ENCODE data around the gene GGTLC1.

The GGTLC1 gene

GRCh38 chr20:23988561-23988960 lies at the start of gene GGTLC1:
GGTLC1 (minus strand) TSS chr20:23988779; CDS start chr20:23986611, 2,168 bp downstream.
- no peaks in the 10 kb centered on the region for H3K4me1 ChIP-seq (ENCODE audit: control insufficient read depth, low read depth, low read length)
- H3K4me3 ChIP-seq (ENCODE audit: low read length): no peak within 1 kb of the TSS
- H3K27ac ChIP-seq (ENCODE audit: low read length): no peak within 1 kb of the TSS
- no peak within 1 kb of the TSS for H3K9ac ChIP-seq (ENCODE audit: low read length)
- no peaks in the 10 kb centered on the region for H3K9me3 ChIP-seq (ENCODE audit: control insufficient read depth, low read depth, low read length)
- no peaks in the 10 kb centered on the region for H3K27me3 ChIP-seq (ENCODE audit: control insufficient read depth, insufficient read depth, low read length)
- H3K36me3 ChIP-seq (ENCODE audit: control insufficient read depth, low read depth, low read length): no peaks in the 10 kb centered on the region

- Histone ChIP-seq H3K4me1 (ENCODE audit: control insufficient read depth, low read depth, low read length) (no peaks in the 10 kb centered on the region), H3K9me3 (ENCODE audit: control insufficient read depth, low read depth, low read length) (no peaks in the 10 kb centered on the region), H3K27ac (ENCODE audit: low read length) (no peak overlapping the region), H3K9ac (ENCODE audit: low read length) (no peak overlapping the region), H3K27me3 (ENCODE audit: control insufficient read depth, insufficient read depth, low read length) (no peaks in the 10 kb centered on the region), H3K36me3 (ENCODE audit: control insufficient read depth, low read depth, low read length) (no peaks in the 10 kb centered on the region), H3K4me3 (ENCODE audit: low read length) (no peak overlapping the region)
These were observed 46.2 kb upstream of the GGTLC1 start for GRCh38 chr20:24034820-24035219.

- Histone ChIP-seq H3K9ac (ENCODE audit: low read length) (no peak overlapping the region), H3K4me3 (ENCODE audit: low read length) (no peak overlapping the region), H3K36me3 (ENCODE audit: control insufficient read depth, low read depth, low read length) (no peaks in the 10 kb centered on the region), H3K27me3 (ENCODE audit: control insufficient read depth, insufficient read depth, low read length) (no peaks in the 10 kb centered on the region), H3K4me1 (ENCODE audit: control insufficient read depth, low read depth, low read length) (no peaks in the 10 kb centered on the region), H3K27ac (ENCODE audit: low read length) (no peak overlapping the region), H3K9me3 (ENCODE audit: control insufficient read depth, low read depth, low read length) (no peaks in the 10 kb centered on the region)
These were observed 45.0 kb upstream of the GGTLC1 start for GRCh38 chr20:24033565-24033964.

- Histone ChIP-seq H3K27ac (ENCODE audit: low read length) (no peak overlapping the region), H3K9ac (ENCODE audit: low read length) (no peak overlapping the region), H3K4me3 (ENCODE audit: low read length) (no peak overlapping the region), H3K27me3 (ENCODE audit: control insufficient read depth, insufficient read depth, low read length) (no peaks in the 10 kb centered on the region), H3K9me3 (ENCODE audit: control insufficient read depth, low read depth, low read length) (no peaks in the 10 kb centered on the region), H3K36me3 (ENCODE audit: control insufficient read depth, low read depth, low read length) (no peaks in the 10 kb centered on the region), H3K4me1 (ENCODE audit: control insufficient read depth, low read depth, low read length) (no peaks in the 10 kb centered on the region)
These were observed 44.6 kb upstream of the GGTLC1 start for GRCh38 chr20:24033151-24033550.

GRCh38 chr20:24032400-24032898 lies 43.9 kb upstream of the GGTLC1 start:
- no peaks in the 10 kb centered on the region for H3K27me3 ChIP-seq (ENCODE audit: control insufficient read depth, insufficient read depth, low read length)
- no peaks in the 10 kb centered on the region for H3K36me3 ChIP-seq (ENCODE audit: control insufficient read depth, low read depth, low read length)
- H3K4me1 ChIP-seq (ENCODE audit: control insufficient read depth, low read depth, low read length): no peaks in the 10 kb centered on the region
- no peak overlapping the region for H3K27ac ChIP-seq (ENCODE audit: low read length)
- no peak overlapping the region for H3K9ac ChIP-seq (ENCODE audit: low read length)
- no peak overlapping the region for H3K4me3 ChIP-seq (ENCODE audit: low read length)
- H3K9me3 ChIP-seq (ENCODE audit: control insufficient read depth, low read depth, low read length): no peaks in the 10 kb centered on the region

GRCh38 chr20:24027229-24027628 lies 38.6 kb upstream of the GGTLC1 start:
- Histone ChIP-seq H3K27me3 (ENCODE audit: control insufficient read depth, insufficient read depth, low read length) (no peaks in the 10 kb centered on the region), H3K4me3 (ENCODE audit: low read length) (no peak overlapping the region), H3K9me3 (ENCODE audit: control insufficient read depth, low read depth, low read length) (no peaks in the 10 kb centered on the region), H3K4me1 (ENCODE audit: control insufficient read depth, low read depth, low read length) (no peaks in the 10 kb centered on the region), H3K27ac (ENCODE audit: low read length) (no peak overlapping the region), H3K9ac (ENCODE audit: low read length) (no peak overlapping the region), H3K36me3 (ENCODE audit: control insufficient read depth, low read depth, low read length) (no peaks in the 10 kb centered on the region)

GRCh38 chr20:24022621-24023180 lies 34.1 kb upstream of the GGTLC1 start:
- Histone ChIP-seq H3K27ac (ENCODE audit: low read length) (no peak overlapping the region), H3K27me3 (ENCODE audit: control insufficient read depth, insufficient read depth, low read length) (no peaks in the 10 kb centered on the region), H3K4me1 (ENCODE audit: control insufficient read depth, low read depth, low read length) (no peaks in the 10 kb centered on the region), H3K9ac (ENCODE audit: low read length) (no peak overlapping the region), H3K36me3 (ENCODE audit: control insufficient read depth, low read depth, low read length) (no peaks in the 10 kb centered on the region), H3K9me3 (ENCODE audit: control insufficient read depth, low read depth, low read length) (no peaks in the 10 kb centered on the region), H3K4me3 (ENCODE audit: low read length) (no peak overlapping the region)

GRCh38 chr20:24018796-24019195 lies 30.2 kb upstream of the GGTLC1 start:
- H3K4me1 ChIP-seq (ENCODE audit: control insufficient read depth, low read depth, low read length): no peaks in the 10 kb centered on the region
- H3K27me3 ChIP-seq (ENCODE audit: control insufficient read depth, insufficient read depth, low read length): no peaks in the 10 kb centered on the region
- H3K9ac ChIP-seq (ENCODE audit: low read length): no peak overlapping the region
- no peak overlapping the region for H3K4me3 ChIP-seq (ENCODE audit: low read length)
- no peak overlapping the region for H3K27ac ChIP-seq (ENCODE audit: low read length)
- no peaks in the 10 kb centered on the region for H3K9me3 ChIP-seq (ENCODE audit: control insufficient read depth, low read depth, low read length)
- H3K36me3 ChIP-seq (ENCODE audit: control insufficient read depth, low read depth, low read length): no peaks in the 10 kb centered on the region

- Histone ChIP-seq H3K4me3 (ENCODE audit: low read length) (no peak overlapping the region), H3K27me3 (ENCODE audit: control insufficient read depth, insufficient read depth, low read length) (no peaks in the 10 kb centered on the region), H3K9ac (ENCODE audit: low read length) (no peak overlapping the region), H3K27ac (ENCODE audit: low read length) (no peak overlapping the region), H3K36me3 (ENCODE audit: control insufficient read depth, low read depth, low read length) (no peaks in the 10 kb centered on the region), H3K4me1 (ENCODE audit: control insufficient read depth, low read depth, low read length) (no peaks in the 10 kb centered on the region), H3K9me3 (ENCODE audit: control insufficient read depth, low read depth, low read length) (no peaks in the 10 kb centered on the region)
These were observed 28.8 kb upstream of the GGTLC1 start for GRCh38 chr20:24017458-24017755.

GRCh38 chr20:24016607-24017457 lies 28.3 kb upstream of the GGTLC1 start:
- Histone ChIP-seq H3K4me1 (ENCODE audit: control insufficient read depth, low read depth, low read length) (no peaks in the 10 kb centered on the region), H3K36me3 (ENCODE audit: control insufficient read depth, low read depth, low read length) (no peaks in the 10 kb centered on the region), H3K27me3 (ENCODE audit: control insufficient read depth, insufficient read depth, low read length) (no peaks in the 10 kb centered on the region), H3K9ac (ENCODE audit: low read length) (no peak overlapping the region), H3K9me3 (ENCODE audit: control insufficient read depth, low read depth, low read length) (no peaks in the 10 kb centered on the region), H3K4me3 (ENCODE audit: low read length) (no peak overlapping the region), H3K27ac (ENCODE audit: low read length) (no peak overlapping the region)

GRCh38 chr20:24013953-24014352 lies 25.4 kb upstream of the GGTLC1 start:
- no peaks in the 10 kb centered on the region for H3K4me1 ChIP-seq (ENCODE audit: control insufficient read depth, low read depth, low read length)
- H3K27ac ChIP-seq (ENCODE audit: low read length): no peak overlapping the region
- H3K9ac ChIP-seq (ENCODE audit: low read length): no peak overlapping the region
- H3K9me3 ChIP-seq (ENCODE audit: control insufficient read depth, low read depth, low read length): no peaks in the 10 kb centered on the region
- H3K4me3 ChIP-seq (ENCODE audit: low read length): no peak overlapping the region
- H3K27me3 ChIP-seq (ENCODE audit: control insufficient read depth, insufficient read depth, low read length): no peaks in the 10 kb centered on the region
- H3K36me3 ChIP-seq (ENCODE audit: control insufficient read depth, low read depth, low read length): no peaks in the 10 kb centered on the region

GRCh38 chr20:24011282-24011681 lies 22.7 kb upstream of the GGTLC1 start:
- H3K4me3 ChIP-seq (ENCODE audit: low read length): no peak overlapping the region
- H3K36me3 ChIP-seq (ENCODE audit: control insufficient read depth, low read depth, low read length): no peaks in the 10 kb centered on the region
- no peaks in the 10 kb centered on the region for H3K27me3 ChIP-seq (ENCODE audit: control insufficient read depth, insufficient read depth, low read length)
- H3K9ac ChIP-seq (ENCODE audit: low read length): no peak overlapping the region
- no peaks in the 10 kb centered on the region for H3K9me3 ChIP-seq (ENCODE audit: control insufficient read depth, low read depth, low read length)
- H3K27ac ChIP-seq (ENCODE audit: low read length): no peak overlapping the region
- H3K4me1 ChIP-seq (ENCODE audit: control insufficient read depth, low read depth, low read length): no peaks in the 10 kb centered on the region
